Measurements from ENCODE around the gene PTPRD.

DNA sequence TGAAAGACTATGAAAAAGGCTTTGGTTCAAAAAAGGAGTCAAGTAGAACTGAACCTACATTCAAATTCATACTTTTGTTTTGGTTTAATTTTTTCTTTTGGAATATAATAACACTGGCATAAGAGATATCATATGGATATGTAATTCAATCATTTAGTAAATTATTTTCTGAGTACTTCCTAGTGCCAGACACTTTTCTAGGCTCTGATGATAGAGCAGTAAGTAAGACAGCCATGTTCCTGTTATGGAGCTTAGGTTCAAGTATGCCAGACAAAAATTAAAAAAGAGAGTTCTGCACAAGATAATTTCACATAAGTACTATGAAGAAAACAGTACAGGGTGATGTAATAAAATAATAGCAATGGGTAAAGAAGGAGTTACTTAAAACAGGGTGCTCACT, 1074.0 kb downstream of the PTPRD start:
- TF ChIP-seq EZH2phosphoT487 (IDR thresholded peaks at IDR 0.05): no peak
- TF ChIP-seq, protein P1, sequence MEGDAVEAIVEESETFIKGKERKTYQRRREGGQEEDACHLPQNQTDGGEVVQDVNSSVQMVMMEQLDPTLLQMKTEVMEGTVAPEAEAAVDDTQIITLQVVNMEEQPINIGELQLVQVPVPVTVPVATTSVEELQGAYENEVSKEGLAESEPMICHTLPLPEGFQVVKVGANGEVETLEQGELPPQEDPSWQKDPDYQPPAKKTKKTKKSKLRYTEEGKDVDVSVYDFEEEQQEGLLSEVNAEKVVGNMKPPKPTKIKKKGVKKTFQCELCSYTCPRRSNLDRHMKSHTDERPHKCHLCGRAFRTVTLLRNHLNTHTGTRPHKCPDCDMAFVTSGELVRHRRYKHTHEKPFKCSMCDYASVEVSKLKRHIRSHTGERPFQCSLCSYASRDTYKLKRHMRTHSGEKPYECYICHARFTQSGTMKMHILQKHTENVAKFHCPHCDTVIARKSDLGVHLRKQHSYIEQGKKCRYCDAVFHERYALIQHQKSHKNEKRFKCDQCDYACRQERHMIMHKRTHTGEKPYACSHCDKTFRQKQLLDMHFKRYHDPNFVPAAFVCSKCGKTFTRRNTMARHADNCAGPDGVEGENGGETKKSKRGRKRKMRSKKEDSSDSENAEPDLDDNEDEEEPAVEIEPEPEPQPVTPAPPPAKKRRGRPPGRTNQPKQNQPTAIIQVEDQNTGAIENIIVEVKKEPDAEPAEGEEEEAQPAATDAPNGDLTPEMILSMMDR (IDR thresholded peaks at IDR 0.05): no peak

Measured in neural progenitor cell (in vitro differentiated cells).